ENCODE measurements around the gene SFI1. TPM values are rescaled to one million over a fixed set of nuclear protein-coding genes. Genes with fewer than 3 reads are reported as not detected.

The SFI1 gene
- total and polyA plus RNA-seq, 2 of the 8 experiments (the other 6 are each of a cell fraction or from before 2014, with no cell fraction given): 10.4 to 30.1 TPM

GRCh38 chr22:31615940-31616314, 119.6 kb downstream of the SFI1 start:
- Histone ChIP-seq H2BK20ac (ENCODE audit: low read length) (no peak overlapping the region), H3K79me1 (ENCODE audit: low read depth, low read length) (no peaks in the 10 kb centered on the region; the same call in 1 of the 2 replicates), H3K4me2 (ENCODE audit: insufficient read depth in 1 of 2, low read depth in 2 of 2, low read length in 2 of 2) (no peak overlapping the region), H4K5ac (ENCODE audit: insufficient read length, low read depth, low read length) (no peak overlapping the region), H3K18ac (ENCODE audit: extremely low read depth, low read length) (no peak overlapping the region; the same call in 1 of the 2 replicates), H3K9me3 (ENCODE audit: insufficient read depth in 2 of 2, low read depth in 1 of 2, low read length in 1 of 2) (no peaks in the 10 kb centered on the region), H3K23me2 (ENCODE audit: low read depth, low read length) (no peaks in the 10 kb centered on the region), H3K27me3 (replicated peaks in 1 of 4; ENCODE audit: control insufficient read depth in 3 of 4, extremely low read depth in 1 of 4, insufficient read depth in 3 of 4, low read length in 3 of 4) (no peaks in the 10 kb centered on the region), H3K27ac (ENCODE audit: low read depth, low read length) (no peak overlapping the region), H3K36me3 (ENCODE audit: control insufficient read depth in 2 of 4, insufficient read depth in 4 of 4, low read length in 3 of 4) (peaks cover 2 to 24% (median 13%) of the 10 kb centered on the region in 4 experiments; a peak in 7 of 8 replicates), H3K9ac (replicated peaks in 1 of 4; ENCODE audit: extremely low read depth in 1 of 4, low read depth in 3 of 4, low read length in 3 of 4) (no peak overlapping the region), H4K20me1 (replicated peaks in 1 of 2; ENCODE audit: control insufficient read depth in 1 of 2, insufficient read depth in 2 of 2, low read length in 2 of 2) (peaks cover 5 to 7% of the 10 kb centered on the region in 2 experiments), H3K56ac (replicated peaks; ENCODE audit: insufficient read length, low read depth, low read length) (no peak overlapping the region), H2BK5ac (ENCODE audit: low read depth, low read length) (0 out of 2 replicates have a peak overlapping the region, but pooled peaks have one; percentile 24), H3K4ac (replicated peaks; ENCODE audit: insufficient read length, low read depth, low read length) (no peak overlapping the region), H2BK15ac (ENCODE audit: low read length) (no peak overlapping the region), H3K4me1 (replicated peaks in 1 of 4; ENCODE audit: control insufficient read depth in 3 of 4, insufficient read depth in 4 of 4, low read length in 3 of 4) (no peaks in the 10 kb centered on the region; a peak in 2 of 7 replicates), H2AFZ (ENCODE audit: low read length) (no peak overlapping the region), H3K79me2 (ENCODE audit: control insufficient read depth in 1 of 2, insufficient read depth in 2 of 2, low read length in 2 of 2) (no peaks in the 10 kb centered on the region), H3K4me3 (ENCODE audit: extremely low read depth in 1 of 4, insufficient read depth in 2 of 4, low read depth in 3 of 4, low read length in 4 of 4) (no peak overlapping the region), H2BK120ac (replicated peaks; ENCODE audit: low read depth, low read length) (no peak overlapping the region), H2BK12ac (ENCODE audit: low read depth, low read length) (no peak overlapping the region; the same call in 1 of the 2 replicates), H3K23ac (ENCODE audit: insufficient read length) (no peak overlapping the region), H4K8ac (ENCODE audit: extremely low read depth, insufficient read depth, low read length) (no peak overlapping the region), H4K91ac (replicated peaks; ENCODE audit: insufficient read length, low read length) (no peak overlapping the region), H2AK5ac (ENCODE audit: low read depth, low read length) (no peak overlapping the region), H3K14ac (ENCODE audit: insufficient read length) (no peak overlapping the region)
- POLR2A ChIA-PET (ENCODE audit: partially characterized antibody): interaction anchor here (1.4 to 5.6 kb wide), 4 partner anchors 9 to 15 kb away, joined by 5 to 30 read pairs (median 9); no protein-coding TSS in a partner anchor
- CTCF ChIA-PET (ENCODE audit: partially characterized antibody): interaction anchor here (0.6 to 2.2 kb wide), 5 partner anchors 9 to 59 kb away, joined by 3 to 6 read pairs (median 4); no protein-coding TSS in a partner anchor
- no peak for FAIRE-seq
- no peak for TF ChIP-seq CHD2 (IDR thresholded peaks at IDR 0.05; ENCODE audit: low read length)
- TF ChIP-seq SP4 (IDR thresholded peaks at IDR 0.05; ENCODE audit: low read length): no peak
- WGBS, 2 experiments (ENCODE audit: extremely low coverage in 1 of 2, insufficient coverage in 1 of 2, insufficient read length in 1 of 2, insufficient replicate concordance in 2 of 2, low coverage in 1 of 2, low lambda C conversion rate in 2 of 2, missing lambda C conversion rate in 1 of 2): 89% methylated on average over 4 of the region's 4 CpGs; no CpG with 5 or more reads in 1 of the 2 experiments
- DNase-seq (ENCODE audit: low read depth in 1 of 2, low spot score in 2 of 2): no peak
